Left lobe of liver (tissue), 2 donors: ENCODE results near the gene CNGA4. TPM values are rescaled to one million over a fixed set of nuclear protein-coding genes. Genes with fewer than 3 reads are reported as not detected.
A peak's percentile ranks its signal among the peaks of the same experiment; 100 is the strongest.

Experiments used
- ATAC-seq: fragments of 200-7000 bp; cut with Tn5 transposase; one replicate; pipeline ENCODE4 v1.9.1; 2020; ENCODE audit warnings: mild to moderate bottlenecking, moderate library complexity
- DNase-seq: peaks from one replicate; pipeline ENCODE4 v3.0.0-alpha.2; 2020; ENCODE audit warnings: low spot score
- total RNA-seq: library from RNA; stranded (reverse); gene quantifications from one replicate; pipeline ENCODE4 v1.2.1, GENCODE V29; 2021
- donor health status: DM: no; HTN: no; CAD: no; lungs with moderate emphysema.
- donor health status: DM: no; HTN: yes; CAD: no.

The CNGA4 gene, protein sequence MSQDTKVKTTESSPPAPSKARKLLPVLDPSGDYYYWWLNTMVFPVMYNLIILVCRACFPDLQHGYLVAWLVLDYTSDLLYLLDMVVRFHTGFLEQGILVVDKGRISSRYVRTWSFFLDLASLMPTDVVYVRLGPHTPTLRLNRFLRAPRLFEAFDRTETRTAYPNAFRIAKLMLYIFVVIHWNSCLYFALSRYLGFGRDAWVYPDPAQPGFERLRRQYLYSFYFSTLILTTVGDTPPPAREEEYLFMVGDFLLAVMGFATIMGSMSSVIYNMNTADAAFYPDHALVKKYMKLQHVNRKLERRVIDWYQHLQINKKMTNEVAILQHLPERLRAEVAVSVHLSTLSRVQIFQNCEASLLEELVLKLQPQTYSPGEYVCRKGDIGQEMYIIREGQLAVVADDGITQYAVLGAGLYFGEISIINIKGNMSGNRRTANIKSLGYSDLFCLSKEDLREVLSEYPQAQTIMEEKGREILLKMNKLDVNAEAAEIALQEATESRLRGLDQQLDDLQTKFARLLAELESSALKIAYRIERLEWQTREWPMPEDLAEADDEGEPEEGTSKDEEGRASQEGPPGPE
- not detected for total RNA-seq

- no peak for ATAC-seq
- no peak for DNase-seq
Measured at GRCh38 chr11:6238902-6239301, at the start of gene CNGA4. Gene CNGA4 (plus strand): TSS chr11:6239089. CDS start chr11:6239207, 118 bp downstream.

DNA sequence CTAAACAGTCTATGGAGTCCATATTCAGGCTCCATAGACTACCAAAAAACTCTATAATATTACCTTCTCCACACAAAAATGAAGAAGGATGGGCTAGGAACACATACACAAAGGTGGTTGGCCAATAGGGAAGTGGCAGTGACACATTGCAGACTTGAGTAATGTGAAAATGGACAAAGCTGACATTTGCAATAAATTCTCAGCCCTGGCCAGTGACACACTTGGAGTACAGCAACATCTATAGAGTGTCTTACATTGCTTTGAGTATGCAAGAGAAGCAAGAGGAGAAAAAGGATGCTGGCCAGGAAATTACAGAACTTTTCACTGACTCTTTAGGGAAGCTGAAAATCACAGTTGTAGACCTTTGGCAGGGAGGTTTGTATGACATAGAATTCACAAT is 47.1 kb upstream of the CNGA4 start:
- ATAC-seq (no peak), DNase-seq (no peak)

GRCh38 chr11:6194065-6194581 is 44.8 kb upstream of the CNGA4 start:
- no peak for ATAC-seq
- DNase-seq: no peak

GRCh38 chr11:6196396-6196795 is 42.5 kb upstream of the CNGA4 start:
- DNase-seq (no peak), ATAC-seq (no peak)

GRCh38 chr11:6197466-6198200 is 41.3 kb upstream of the CNGA4 start:
- ATAC-seq (no peak), DNase-seq (no peak)

- ATAC-seq (no peak), DNase-seq (no peak)
Measured at GRCh38 chr11:6199174-6199810, 39.6 kb upstream of the CNGA4 start, which contains the start of gene OR52W1. Gene OR52W1 (plus strand): TSS chr11:6199224. CDS start chr11:6199224, 0 bp downstream.

DNA sequence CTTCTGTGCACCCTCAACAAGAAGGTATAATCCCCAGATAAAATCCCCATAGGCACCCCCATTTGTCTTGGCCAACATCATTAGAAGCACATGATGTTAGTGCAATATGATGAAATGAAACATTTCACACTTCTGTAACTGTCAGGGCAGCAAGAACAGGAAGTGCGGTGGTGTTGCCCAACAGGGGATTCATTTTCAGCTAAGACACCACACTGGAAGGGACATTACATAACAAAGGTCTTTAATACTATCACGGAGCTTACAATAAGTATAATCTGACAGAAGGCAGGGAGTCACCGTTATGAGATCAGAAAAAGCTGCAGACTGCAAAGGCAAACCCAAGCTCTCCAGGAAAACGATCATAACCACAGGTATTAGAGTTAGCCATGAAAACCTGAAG is 37.9 kb upstream of the CNGA4 start:
- ATAC-seq (peak; percentile 23), DNase-seq (no peak)

DNA sequence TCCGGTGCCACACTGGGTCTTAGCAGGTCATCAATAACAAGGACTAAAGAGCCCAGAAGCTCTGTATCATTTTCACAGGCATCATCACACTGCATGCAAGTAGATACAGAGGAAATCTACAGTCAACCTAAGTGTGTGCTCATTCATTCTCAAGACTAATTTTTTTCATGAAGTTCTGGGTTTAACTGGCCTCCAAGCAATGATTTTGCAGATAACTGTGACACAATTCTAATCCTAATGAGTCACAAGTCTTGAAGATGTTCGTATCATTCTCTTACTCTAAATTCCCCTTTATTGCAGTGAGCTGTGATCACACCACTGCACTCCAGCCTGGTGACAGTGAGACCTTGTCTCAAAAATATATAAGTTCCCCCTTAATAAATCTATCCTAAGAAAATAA is 37.4 kb upstream of the CNGA4 start:
- ATAC-seq (no peak), DNase-seq (no peak)

- DNase-seq: no peak
- ATAC-seq: no peak
Measured at GRCh38 chr11:6202041-6202440, 36.8 kb upstream of the CNGA4 start.

DNA sequence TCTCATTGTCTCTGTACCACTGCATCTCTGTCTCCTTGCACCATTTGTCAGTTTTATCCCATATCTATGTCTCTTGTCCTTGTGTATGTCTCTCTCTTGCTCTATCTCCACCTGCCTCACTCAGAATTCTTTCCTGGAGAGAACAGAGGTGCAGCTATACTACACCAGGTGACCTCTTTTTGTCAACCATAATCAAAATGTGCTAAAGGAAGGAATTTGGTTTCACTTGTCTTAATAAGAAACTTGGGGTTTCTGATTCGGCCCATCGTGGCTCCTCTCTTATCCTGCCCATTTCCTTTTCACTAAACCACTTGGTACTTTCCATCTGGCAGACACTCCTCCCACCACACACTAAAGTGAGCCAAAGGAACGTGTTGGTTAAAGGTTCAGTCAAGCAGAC is 35.6 kb upstream of the CNGA4 start:
- ATAC-seq: no peak
- DNase-seq: no peak

DNA sequence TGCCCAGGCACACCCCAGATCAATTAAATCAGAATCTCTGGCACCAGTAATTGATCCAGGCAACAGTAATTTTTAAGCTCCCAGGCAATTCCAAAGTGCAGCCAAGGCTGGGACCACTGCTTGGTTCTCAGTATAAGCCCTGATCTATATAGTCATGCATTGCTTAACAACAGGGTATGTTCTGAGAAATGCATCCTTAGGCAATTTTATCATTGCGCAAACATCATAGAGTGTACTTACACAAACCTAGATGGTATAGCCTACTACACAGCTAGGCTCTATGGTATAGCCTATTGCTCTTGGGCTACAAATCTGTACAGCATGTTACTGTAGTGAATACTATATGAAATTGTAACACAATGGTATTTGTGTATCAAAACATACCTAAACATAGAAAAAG is 34.2 kb upstream of the CNGA4 start:
- DNase-seq (no peak), ATAC-seq (no peak)

GRCh38 chr11:6205366-6205765 is 33.5 kb upstream of the CNGA4 start, which contains the start of gene C11orf42:
Gene C11orf42 (plus strand): TSS chr11:6205557. CDS start chr11:6205616, 59 bp downstream.
- ATAC-seq: no peak
- no peak for DNase-seq

GRCh38 chr11:6206456-6207180 is 32.3 kb upstream of the CNGA4 start:
- no peak for ATAC-seq
- DNase-seq: no peak

- DNase-seq (no peak), ATAC-seq (no peak)
Measured at GRCh38 chr11:6209801-6210200, 29.1 kb upstream of the CNGA4 start.

GRCh38 chr11:6210274-6210955 is 28.5 kb upstream of the CNGA4 start:
- no peak for DNase-seq
- no peak for ATAC-seq

- DNase-seq (no peak), ATAC-seq (no peak)
Measured at GRCh38 chr11:6214530-6214929, 24.4 kb upstream of the CNGA4 start.

- DNase-seq (no peak), ATAC-seq (no peak)
Measured at GRCh38 chr11:6216501-6216900, 22.4 kb upstream of the CNGA4 start.

GRCh38 chr11:6217722-6218121 is 21.2 kb upstream of the CNGA4 start:
- DNase-seq (no peak), ATAC-seq (no peak)

DNA sequence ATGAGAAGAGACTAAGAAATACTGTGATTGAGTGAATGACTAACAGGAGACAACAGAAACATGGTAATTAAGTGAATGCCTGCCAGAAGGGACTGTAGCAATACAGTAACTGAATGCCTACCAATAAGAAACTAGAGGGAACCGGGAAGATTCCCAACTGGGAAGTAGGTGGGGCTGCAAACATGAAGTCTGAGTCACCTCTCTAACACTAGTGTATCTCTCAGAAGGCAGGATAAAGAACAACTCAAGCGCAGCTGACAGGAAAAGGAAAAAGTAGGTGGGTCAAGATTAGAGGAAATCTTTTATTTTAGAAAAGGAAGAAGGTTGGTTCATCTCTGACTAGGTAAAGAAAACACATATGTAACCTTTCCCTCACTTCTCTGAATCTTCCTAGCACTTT is 19.5 kb upstream of the CNGA4 start:
- DNase-seq (no peak), ATAC-seq (no peak)

DNA sequence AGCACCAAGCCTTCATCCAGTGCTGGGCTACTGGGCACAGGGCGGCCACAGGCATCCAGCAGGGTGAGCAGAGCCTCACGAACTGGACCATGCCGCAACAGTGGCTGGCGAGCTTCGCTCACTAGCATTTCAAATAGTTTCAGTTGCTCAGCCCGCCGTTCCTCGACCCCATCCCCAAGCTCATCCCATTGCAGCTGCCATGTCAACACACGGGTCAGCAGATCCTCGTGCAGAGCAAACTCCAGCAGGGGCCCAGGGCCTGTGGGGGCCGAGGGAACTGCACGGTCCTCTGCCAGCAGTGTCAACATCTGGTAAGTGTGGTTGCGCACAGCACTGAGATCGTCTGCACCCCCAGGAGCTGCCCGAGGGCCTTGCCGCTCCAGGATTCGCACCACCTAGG is 15.0 kb upstream of the CNGA4 start:
- ATAC-seq: no peak
- no peak for DNase-seq
